ENCODE data around the gene S100A5. TPM values are rescaled to one million over a fixed set of nuclear protein-coding genes. Genes with fewer than 3 reads are reported as not detected.
A peak's percentile ranks its signal among the peaks of the same experiment; 100 is the strongest.

Gene S100A5
- total and polyA plus RNA-seq, 2 of the 8 experiments (the other 6 are each of a cell fraction or from before 2014, with no cell fraction given), result not detected

- TF ChIP-seq SP1 (IDR thresholded peaks at IDR 0.05; ENCODE audit: low read depth, low read length) (no peak), SIN3A (conservative IDR thresholded peaks at IDR 0.05 in 1 of 2, IDR thresholded peaks at IDR 0.05 in 1 of 2; ENCODE audit: low read depth in 1 of 2, low read length in 2 of 2) (peak; percentile 88), RAD21 (IDR thresholded peaks at IDR 0.05 in 1 of 2, conservative IDR thresholded peaks at IDR 0.05 in 1 of 2; ENCODE audit: low read depth in 2 of 2, low read length in 2 of 2) (peak; percentile 99 to 100)
Measured at GRCh38 chr1:153510984-153511410, 29.7 kb downstream of the S100A5 start (continued).

All from H1 (cell line).